Stimulated activated naive CD4-positive, alpha-beta T cell treated with Interleukin-2 at 50 U/mL for 16 hours (primary cell): ENCODE results near the gene CABLES2.

Source experiments
- DNase-seq: peaks from one replicate; lab custom pipeline; 2025; lab: John Stamatoyannopoulos, UW

CABLES2 gene

DNA sequence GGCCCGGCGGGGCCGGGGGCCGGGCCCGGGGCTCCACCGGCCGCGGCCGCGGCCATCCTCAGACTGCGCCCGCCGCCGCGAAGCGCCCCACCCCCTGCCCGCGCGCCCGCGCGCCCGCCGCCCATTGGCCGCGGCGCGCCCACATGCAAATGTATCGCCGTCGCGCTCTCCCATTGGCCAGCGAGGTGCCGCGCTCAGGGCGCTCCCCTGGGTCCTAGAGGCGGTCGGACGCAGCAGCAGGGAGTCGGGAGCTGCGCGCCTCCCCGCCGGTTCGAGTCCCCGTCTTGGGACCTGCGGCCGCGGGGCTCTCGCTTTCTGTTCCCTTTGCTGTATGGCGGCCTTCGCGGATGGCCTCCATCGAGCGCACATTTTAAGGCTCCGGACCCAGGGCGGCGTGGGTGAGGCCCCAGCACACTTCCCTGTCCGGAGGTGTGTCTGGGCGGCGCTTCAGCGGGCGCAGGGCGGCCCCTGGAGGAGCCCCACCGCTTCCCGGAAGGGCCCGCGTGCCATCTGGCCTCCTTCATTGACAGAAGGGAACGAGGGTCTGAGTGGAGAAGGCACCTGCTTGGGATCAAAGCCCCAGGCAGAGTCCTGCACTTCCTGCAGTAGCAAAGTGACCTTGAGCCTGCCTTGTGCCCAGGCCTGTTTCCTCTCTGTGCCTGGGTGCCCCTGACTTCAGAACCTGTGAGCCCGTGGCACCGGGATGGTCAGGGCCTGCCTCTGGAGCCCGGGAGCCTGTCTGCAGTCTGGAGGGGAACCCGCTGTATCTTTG is at the start of gene CABLES2:
TSS of gene CABLES2 (minus strand) at position 65 of the 772 bp plus-strand sequence. CDS start at position 56, 9 bp downstream.
- DNase-seq: peak; percentile 89

GRCh38 chr20:62455929-62456328 is 48.8 kb upstream of the CABLES2 start:
- no peak for DNase-seq

DNA sequence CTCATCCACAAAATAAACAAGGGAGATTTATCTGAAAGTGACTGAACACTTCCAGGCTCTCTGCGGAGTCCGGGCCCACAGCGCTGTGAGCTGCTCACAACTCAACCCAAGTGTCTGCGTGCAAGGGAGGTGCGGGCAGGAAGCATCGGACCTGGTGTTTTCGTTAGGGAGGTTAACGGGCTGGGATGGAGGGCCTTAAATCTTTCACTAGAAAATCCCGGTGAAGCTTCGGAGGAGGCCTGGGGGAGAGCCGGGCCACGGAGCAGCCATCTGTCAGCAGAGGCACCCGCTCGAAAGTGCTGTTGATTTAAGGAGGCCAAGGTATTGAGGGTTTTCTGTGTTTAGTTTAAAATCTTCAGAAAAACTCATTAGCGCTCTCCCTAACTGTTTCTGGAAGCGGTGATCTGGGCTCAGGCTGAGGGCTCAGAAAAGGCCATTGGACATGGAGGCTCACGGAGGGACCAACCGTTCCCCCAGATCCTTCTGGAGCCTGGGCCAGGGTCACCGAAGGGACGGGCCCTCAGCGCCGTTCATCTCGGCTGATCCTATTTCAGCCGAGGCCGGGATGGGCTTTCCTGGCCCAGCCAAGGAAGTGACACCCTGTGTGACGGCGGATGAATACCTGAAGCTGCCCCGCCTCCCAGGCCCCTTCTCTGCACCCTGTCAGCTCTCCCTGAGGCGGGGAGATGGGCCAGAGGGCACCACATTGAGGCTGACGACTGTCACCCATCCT is 48.0 kb upstream of the CABLES2 start:
- no peak for DNase-seq

- DNase-seq: no peak
These were observed 46.2 kb upstream of the CABLES2 start for GRCh38 chr20:62453186-62453808.

DNA sequence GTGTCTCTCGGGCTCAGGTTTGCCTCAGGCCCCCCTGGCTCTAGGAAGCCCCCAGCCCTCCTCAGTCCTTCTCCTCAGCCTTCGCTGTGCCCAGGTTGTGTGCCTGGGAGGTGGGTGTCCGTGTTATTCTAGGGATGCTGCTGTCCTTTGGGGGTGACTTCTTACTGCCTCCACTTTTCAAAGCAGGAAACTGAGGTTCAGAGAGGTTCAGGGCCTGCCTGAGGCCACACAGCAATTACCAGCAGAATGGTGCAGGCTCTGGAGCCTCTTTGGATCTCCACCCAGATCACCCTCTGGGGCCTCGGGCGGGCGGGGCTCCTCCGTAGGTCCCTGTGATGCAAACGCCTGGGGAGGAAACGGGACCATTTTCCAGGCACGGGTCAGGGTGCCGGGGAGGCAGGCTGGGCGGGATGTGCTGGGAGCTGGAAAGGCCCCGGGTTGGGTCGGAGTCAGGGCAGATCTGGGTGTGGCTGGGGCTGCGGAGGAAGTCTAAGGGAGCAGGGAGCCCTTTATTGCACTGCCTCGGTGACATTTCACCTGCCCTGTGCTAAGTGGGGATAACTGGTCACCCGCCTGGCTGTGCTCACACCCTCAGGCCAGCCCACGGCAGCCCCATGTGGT is 45.5 kb upstream of the CABLES2 start:
- no peak for DNase-seq

DNA sequence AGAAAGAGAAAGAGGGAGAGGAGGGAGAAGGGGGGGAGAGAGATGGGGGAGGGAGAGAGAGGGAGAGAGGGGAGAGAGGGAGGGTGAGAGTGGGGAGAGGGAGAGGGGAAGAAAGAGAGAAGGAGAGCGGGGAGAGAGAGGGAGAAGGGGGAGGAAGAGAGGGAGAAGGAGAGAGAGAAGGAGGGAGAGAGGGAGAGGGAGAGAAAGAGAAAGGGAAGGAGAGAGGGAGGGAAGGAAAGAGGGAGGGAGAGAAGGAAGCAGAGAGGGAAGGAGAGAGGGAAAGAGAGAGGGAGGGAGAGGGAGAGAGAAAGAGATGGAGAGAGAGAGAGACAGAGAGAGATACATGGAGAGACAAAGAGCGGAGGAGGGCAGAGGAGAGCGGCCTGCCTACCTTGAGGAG is 44.9 kb upstream of the CABLES2 start:
- DNase-seq: no peak

DNA sequence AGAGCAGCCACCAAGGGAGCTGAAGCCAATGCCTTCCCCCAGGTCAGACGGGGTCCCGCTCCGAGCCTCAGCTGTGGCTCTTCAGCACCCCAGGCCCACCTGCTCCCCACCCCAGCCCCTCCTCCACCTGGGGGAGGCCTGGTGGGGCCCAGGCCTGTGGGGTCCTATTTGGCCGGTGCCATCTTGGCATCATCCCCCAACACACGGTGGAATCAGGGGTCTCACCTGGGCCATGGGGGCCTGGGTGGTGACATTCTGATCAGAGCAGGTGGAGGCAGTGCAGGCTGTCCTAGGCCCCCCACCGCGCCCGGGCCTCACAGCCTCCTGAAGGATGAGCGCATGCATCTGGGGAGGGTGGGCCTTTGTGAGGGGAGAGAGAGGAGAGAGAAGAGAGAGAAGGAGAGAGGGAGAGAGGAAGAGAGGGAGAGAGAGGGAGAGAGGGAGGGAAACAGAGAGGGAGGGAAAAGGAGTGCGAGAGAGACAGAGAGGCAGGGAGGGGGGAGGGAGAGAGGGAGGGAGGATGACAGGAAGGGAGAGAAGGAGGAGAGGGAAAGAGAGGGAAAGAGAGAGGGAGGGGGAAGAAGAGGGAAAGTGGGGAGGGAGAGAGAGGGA is 44.2 kb upstream of the CABLES2 start:
- no peak for DNase-seq

GRCh38 chr20:62449951-62450691 is 43.0 kb upstream of the CABLES2 start:
- DNase-seq: no peak

DNA sequence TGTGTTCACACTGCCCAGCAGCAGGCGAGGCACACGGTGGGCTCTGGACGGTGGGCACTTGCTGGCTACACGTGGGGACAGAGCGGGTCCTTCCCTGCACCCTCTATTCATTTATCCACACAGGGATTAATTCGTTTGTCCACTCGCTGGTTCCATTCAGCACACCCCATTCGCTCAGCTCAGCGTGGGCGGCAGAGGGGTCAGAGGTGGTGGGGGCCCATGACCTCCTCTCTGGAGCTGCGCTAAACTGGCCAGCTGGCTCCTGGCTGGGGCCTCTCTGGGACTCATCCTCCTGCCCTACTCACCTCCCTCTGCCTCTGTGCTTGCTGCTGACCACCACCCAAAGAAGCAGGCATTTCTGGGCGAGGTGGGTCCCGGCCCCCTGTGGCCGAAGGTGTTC is 41.7 kb upstream of the CABLES2 start:
- no peak for DNase-seq

- DNase-seq: no peak
These were observed 41.0 kb upstream of the CABLES2 start for GRCh38 chr20:62448038-62448437.

DNA sequence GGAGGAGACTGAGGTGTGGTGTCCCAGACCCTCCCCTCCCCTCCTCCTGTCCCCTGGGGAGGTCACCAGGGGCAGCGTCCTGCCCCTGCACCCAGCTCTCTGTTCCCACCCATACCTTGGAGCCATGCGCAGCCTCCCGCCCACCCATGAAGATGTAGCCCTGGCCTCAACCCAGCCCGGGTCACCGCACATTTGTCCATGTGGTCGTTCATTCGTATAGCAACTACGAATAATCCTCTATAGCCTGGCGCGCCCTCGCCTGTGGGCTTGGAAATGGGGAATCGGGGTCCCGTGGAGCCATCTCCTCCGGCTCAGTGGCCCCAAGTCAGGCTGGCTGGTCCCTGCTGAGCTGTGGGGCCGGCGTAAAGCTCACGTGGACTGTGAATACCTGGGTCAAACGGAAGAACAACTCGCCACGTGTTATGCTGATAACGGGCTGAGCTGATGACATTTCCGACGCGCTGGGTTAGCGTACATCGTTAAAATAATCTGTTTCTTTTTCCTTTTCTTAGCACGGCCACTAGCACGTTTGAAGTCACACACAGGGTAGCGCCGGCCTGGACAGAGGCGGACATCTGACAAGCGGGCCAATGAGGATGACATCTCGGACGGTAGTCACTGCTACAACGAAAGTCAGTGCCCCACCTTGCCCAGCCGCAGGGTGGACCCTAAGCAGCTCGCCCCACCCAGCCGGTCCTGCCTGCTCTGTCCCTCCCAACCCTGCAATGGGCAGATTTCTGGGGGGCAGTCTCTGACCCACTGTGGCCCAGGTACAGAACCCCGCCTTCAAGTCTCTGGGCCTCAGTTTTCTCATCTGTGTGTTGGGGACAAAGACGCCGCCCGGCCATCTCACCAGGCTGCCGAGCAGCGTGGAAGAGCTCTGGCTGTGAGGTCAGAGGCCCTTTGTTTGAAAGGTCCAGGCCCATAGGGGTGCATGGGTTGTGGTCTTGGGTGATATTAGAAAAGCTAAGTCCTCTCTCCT is 40.1 kb upstream of the CABLES2 start:
- DNase-seq: no peak

DNA sequence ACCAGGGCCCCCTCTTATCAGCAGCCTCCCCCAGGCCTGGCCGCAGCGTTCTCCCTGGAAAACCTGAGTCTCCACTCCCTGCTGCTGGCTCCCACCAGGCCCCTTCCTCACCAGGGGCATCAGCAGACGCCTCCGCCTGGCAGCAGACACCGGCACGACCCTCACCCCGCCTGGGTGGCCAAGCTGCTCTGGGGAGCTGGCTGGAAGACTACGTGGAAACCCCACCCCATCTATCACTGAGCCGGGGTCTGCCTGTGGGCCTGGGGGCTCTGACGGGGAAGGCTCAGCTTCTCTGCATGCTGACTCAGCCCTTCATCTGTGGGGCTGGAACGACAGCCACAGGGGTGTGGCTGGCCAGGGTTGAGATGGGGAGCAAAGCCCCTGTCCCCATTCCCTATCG is 39.4 kb upstream of the CABLES2 start:
- DNase-seq: no peak

DNA sequence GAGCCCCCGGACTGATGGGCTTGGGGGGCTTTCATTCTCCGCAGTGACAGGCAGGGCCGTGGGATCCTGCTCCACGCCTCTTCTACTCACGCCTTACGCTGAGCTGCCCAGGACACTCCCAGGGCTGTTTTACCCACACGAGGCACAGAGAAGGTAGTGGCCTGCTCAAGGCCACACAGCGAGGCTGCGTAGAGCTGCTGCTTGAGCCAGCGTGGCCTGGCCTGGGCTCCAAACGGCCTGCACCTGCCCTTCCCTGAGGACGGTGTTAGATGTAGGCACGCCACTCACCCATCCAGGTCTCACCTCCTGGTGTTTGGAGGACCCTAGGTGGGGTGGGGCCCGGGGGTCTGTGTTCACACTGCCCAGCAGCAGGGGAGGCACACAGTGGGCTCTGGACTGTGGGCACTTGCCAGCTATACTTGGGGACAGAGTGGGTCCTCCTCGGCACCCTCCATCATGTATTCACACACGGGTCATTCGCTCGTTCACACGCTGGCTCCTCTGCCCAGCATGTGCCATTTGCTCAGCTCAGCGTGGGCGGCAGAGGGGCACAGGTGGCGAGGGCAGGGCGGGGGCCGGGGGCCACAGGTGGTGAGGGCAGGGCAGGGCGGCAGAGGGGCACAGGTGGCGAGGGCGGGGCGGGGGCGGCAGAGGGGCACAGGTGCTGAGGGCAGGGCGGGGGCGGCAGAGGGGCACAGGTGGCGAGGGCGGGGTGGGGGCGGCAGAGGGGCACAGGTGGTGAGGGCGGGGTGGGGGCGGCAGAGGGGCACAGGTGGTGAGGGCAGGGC is 38.7 kb upstream of the CABLES2 start:
- no peak for DNase-seq

DNA sequence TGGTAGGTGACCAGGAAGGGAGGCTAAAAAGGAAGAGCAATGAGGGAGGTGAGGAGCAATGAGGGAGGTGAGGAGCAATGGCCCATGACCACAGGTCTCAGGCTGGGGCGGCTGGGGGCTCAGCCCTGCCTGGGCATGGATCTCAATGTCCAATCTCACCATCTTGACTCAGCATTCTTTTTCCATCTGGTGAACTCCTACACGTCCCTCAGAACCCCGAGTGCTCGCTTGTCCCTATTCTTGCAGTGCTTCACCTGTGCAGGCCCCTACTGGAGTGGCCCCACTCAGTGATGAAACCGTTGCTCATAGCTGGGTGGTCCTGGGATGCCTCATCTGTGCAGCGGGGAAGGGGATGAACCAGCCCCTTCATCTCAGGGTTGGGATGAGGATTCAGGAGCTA is 37.2 kb upstream of the CABLES2 start:
- no peak for DNase-seq

DNA sequence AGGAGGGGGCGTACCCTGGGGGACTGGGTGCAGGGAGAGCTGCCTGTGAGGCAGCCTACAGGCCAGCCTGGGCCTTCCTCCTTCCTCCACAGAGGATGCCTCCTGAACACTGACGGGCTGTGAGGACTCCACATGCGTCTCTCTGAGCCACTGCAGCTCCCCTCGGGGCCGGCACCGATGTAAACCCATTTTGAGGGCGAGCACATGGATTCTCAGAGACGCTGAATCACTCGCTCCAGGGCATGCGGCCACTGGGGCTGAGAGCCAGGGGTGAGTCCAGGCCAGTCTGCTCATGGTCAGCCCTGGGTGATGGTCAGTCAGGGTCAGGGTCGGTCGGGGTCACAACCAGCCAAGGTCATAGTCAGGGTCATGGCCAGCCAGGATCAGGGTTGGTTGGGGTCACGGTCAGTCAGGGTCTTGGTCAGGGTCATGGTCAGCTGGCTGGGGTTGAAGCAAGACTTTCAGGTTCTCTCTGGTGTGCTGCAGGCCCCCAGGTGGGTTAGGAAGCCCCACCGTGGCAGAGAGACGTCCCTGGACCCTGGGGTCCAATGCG is 35.0 kb upstream of the CABLES2 start:
- no peak for DNase-seq

DNA sequence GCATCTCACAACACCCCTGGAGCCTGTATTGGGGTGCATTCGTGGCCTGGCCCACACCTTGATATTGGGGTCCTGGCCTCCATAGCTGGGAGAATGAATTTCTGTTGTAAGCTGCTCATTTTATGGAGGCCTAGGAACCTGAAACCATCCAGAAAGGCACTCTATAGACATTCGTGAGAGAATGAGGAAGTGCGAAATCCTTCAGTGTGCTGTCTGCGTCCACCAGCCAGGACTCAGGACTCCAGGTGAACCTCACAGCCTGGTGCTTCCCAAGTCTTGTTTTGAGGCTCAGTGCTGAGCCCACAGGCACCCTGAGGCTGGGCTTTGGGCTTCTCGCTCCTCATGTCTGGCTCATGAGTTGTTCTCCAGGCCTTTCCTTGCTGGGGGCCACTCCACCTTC is 32.1 kb upstream of the CABLES2 start:
- no peak for DNase-seq

DNA sequence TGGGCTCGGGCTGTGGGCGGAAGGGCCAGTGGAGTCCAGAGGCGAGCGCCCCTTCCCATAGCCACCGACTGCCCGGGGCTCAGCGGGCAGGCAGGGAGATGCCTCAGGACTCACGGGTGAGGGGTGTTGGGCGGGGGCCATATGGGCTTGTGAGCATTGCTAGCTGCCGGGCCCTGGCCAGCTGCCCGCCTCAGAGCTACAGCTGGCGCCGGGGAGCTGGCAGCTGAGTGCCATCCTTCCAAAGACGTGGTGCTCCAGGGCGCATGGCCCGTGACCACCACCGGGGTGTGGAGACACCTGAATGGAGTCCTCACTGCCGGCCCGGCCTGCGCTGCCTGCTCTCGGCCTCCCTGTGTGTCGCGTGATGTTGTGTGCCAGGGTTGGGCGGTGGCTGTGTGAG is 30.8 kb upstream of the CABLES2 start:
- no peak for DNase-seq

GRCh38 chr20:62437496-62437895 is 30.4 kb upstream of the CABLES2 start:
- DNase-seq: no peak

- DNase-seq: no peak
These were observed 29.6 kb upstream of the CABLES2 start for GRCh38 chr20:62436692-62437091.
